ENCODE measurements around the gene PFN3. TPM values are rescaled to one million over a fixed set of nuclear protein-coding genes. Genes with fewer than 3 reads are reported as not detected.
"Not testable (repeated sequence)": the region's sequence is repeated elsewhere in the genome, so short reads cannot be mapped to it uniquely, and the experiment has no call there.

The PFN3 gene
- total RNA-seq, 1 donor from 2014 or later: not detected

- no peaks in the 10 kb centered on the region for H3K27me3 ChIP-seq (ENCODE audit: control insufficient read depth, insufficient read depth, low read length)
- no peaks in the 10 kb centered on the region for H3K36me3 ChIP-seq (ENCODE audit: control insufficient read depth, insufficient read depth, low read length)
- FAIRE-seq (no peak), DNase-seq (ENCODE audit: low read depth) (peak; percentile 45)
- TF ChIP-seq CTCF (IDR thresholded peaks at IDR 0.05; ENCODE audit: insufficient read depth, low read length, severe bottlenecking): no peak
- H3K4me3 ChIP-seq (ENCODE audit: low read depth, low read length): no peak overlapping the region
Measured at GRCh38 chr5:177364159-177364962, 36.1 kb downstream of the PFN3 start.

- no peak for TF ChIP-seq CTCF (IDR thresholded peaks at IDR 0.05; ENCODE audit: insufficient read depth, low read length, severe bottlenecking)
- Histone ChIP-seq H3K4me3 (ENCODE audit: low read depth, low read length) (peak overlapping the region; percentile 40), H3K36me3 (ENCODE audit: control insufficient read depth, insufficient read depth, low read length) (no peaks in the 10 kb centered on the region), H3K27me3 (ENCODE audit: control insufficient read depth, insufficient read depth, low read length) (no peaks in the 10 kb centered on the region)
- DNase-seq (ENCODE audit: low read depth) (no peak), FAIRE-seq (no peak)
Measured at GRCh38 chr5:177363565-177363964, 36.9 kb downstream of the PFN3 start.

- Histone ChIP-seq H3K36me3 (ENCODE audit: control insufficient read depth, insufficient read depth, low read length) (no peaks in the 10 kb centered on the region), H3K4me3 (ENCODE audit: low read depth, low read length) (peak overlapping the region; percentile 40), H3K27me3 (ENCODE audit: control insufficient read depth, insufficient read depth, low read length) (no peaks in the 10 kb centered on the region)
- FAIRE-seq (no peak), DNase-seq (ENCODE audit: low read depth) (peak; percentile 63)
- no peak for TF ChIP-seq CTCF (IDR thresholded peaks at IDR 0.05; ENCODE audit: insufficient read depth, low read length, severe bottlenecking)
Measured at GRCh38 chr5:177362610-177363507, 37.6 kb downstream of the PFN3 start.

GRCh38 chr5:177362292-177362609 is 38.2 kb downstream of the PFN3 start:
- FAIRE-seq (no peak), DNase-seq (ENCODE audit: low read depth) (no peak)
- no peak overlapping the region for H3K4me3 ChIP-seq (ENCODE audit: low read depth, low read length)
- H3K36me3 ChIP-seq (ENCODE audit: control insufficient read depth, insufficient read depth, low read length): no peaks in the 10 kb centered on the region
- no peaks in the 10 kb centered on the region for H3K27me3 ChIP-seq (ENCODE audit: control insufficient read depth, insufficient read depth, low read length)
- TF ChIP-seq CTCF (IDR thresholded peaks at IDR 0.05; ENCODE audit: insufficient read depth, low read length, severe bottlenecking): no peak

GRCh38 chr5:177361418-177362291 is 38.8 kb downstream of the PFN3 start:
- DNase-seq (ENCODE audit: low read depth): no peak
- no peak for FAIRE-seq
- no peaks in the 10 kb centered on the region for H3K27me3 ChIP-seq (ENCODE audit: control insufficient read depth, insufficient read depth, low read length)
- H3K4me3 ChIP-seq (ENCODE audit: low read depth, low read length): no peak overlapping the region
- TF ChIP-seq CTCF (IDR thresholded peaks at IDR 0.05; ENCODE audit: insufficient read depth, low read length, severe bottlenecking): no peak
- no peaks in the 10 kb centered on the region for H3K36me3 ChIP-seq (ENCODE audit: control insufficient read depth, insufficient read depth, low read length)

- not testable (repeated sequence) for H3K36me3 ChIP-seq (ENCODE audit: control insufficient read depth, insufficient read depth, low read length); H3K27me3 ChIP-seq (ENCODE audit: control insufficient read depth, insufficient read depth, low read length); H3K4me3 ChIP-seq (ENCODE audit: low read depth, low read length); DNase-seq (ENCODE audit: low read depth); FAIRE-seq
Measured at GRCh38 chr5:177360740-177361139, 39.7 kb downstream of the PFN3 start.

Measured in bronchial epithelial cell (primary cell).